Muscle layer of colon (tissue), 2 donors: Measurements from ENCODE around the gene CTIF.

ENCODE experiments used
- H3K27ac ChIP-seq: one replicate; pipeline ENCODE4 v1.7.0; 2013; ENCODE audit warnings: low read depth, mild to moderate bottlenecking, low read length, moderate library complexity
- H3K27me3 ChIP-seq, 2 donors: one replicate each; pipeline ENCODE4 v1.7.0; 2013; ENCODE audit warnings: low read length in 2 of 2, mild to moderate bottlenecking in 2 of 2; ENCODE audit not compliant: insufficient read depth in 2 of 2, control insufficient read depth in 1 of 2
- H3K36me3 ChIP-seq: one replicate; pipeline ENCODE4 v1.7.0; 2013; ENCODE audit warnings: mild to moderate bottlenecking, low read length; ENCODE audit not compliant: insufficient read depth
- H3K4me1 ChIP-seq: one replicate; pipeline ENCODE4 v1.7.0; 2013; ENCODE audit warnings: mild to moderate bottlenecking, low read length; ENCODE audit not compliant: insufficient read depth
- H3K4me3 ChIP-seq, 2 donors: one replicate each; pipeline ENCODE4 v1.7.0; 2013; ENCODE audit warnings: low read length in 2 of 2, low read depth in 1 of 2, mild to moderate bottlenecking in 1 of 2, moderate library complexity in 1 of 2
- H3K9ac ChIP-seq: one replicate; pipeline ENCODE4 v1.7.0; 2013; ENCODE audit warnings: low read length
- H3K9me3 ChIP-seq: one replicate; pipeline ENCODE4 v1.7.0; 2013; ENCODE audit warnings: mild to moderate bottlenecking, low read length
- donor health status: abdominal sarcoma.
- donor health status: Adenocarcinoma of cecum.

Gene CTIF

DNA sequence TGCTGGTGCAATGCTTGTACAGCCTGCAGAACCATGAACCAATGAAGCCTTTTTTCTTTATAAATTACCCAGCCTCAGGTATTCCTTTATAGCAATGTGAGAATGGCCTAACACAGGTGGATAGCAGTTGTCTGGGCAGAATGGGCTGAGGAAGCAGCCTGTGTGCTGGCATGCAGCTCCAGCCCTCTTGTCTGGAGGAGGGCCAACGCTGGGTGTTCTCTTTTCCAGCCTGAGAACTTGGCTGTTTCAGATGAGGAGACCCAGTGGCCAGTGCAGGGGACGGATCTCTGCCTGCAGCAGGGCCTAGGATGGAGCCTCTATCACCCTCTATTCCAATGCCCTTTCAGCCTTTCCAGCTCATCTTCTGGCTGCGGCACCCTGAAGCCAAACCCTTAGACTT lies 58.8 kb downstream of the CTIF start:
- Histone ChIP-seq H3K4me1 (peaks cover 14% of the 10 kb centered on the region), H3K4me3 (no peak overlapping the region), H3K27ac (no peak overlapping the region), H3K9ac (no peak overlapping the region), H3K9me3 (no peaks in the 10 kb centered on the region), H3K36me3 (no peaks in the 10 kb centered on the region), H3K27me3 (no peaks in the 10 kb centered on the region)

DNA sequence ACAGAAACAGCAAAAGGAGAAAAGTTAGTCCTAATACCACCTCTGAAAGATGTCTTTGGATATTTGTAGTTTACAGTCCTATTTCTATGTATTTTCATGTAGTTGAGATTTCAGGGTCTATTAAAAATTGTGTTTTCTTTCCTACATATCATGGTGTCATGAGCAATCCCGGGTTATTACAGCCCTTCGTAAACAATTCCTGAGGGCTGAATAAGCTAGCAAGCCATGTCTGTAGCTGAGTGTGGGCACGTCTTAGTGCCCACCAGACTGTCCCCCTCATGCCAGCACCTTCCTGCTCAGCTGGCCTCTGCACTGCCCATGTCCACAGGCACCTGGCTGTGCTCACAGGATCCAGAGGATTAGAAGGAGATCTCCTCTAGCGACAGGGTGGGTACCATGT lies 60.6 kb downstream of the CTIF start:
- no peak overlapping the region for H3K27ac ChIP-seq
- H3K27me3 ChIP-seq: no peaks in the 10 kb centered on the region
- H3K9ac ChIP-seq: no peak overlapping the region
- no peaks in the 10 kb centered on the region for H3K36me3 ChIP-seq
- H3K9me3 ChIP-seq: no peaks in the 10 kb centered on the region
- H3K4me3 ChIP-seq: no peak overlapping the region
- H3K4me1 ChIP-seq: peaks cover 7% of the 10 kb centered on the region

DNA sequence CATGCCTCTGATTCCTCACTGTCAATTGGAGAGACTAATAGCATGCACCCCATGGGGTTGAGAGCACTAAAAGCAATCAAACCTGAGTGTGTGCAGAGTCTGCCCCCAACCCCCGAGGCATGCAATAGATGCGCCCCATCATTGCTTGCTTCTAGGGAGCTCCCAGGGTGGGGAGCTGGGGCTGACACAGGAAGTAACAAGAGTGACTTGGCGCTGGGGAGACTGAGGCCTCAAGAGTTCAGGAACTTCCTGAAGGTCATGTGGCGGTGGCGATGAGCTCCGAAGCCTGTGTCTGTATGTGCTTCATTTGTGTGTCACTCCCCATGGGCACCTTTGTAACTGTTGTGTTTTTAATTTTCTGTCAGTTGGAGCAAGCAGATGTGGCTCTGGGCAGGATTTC lies 61.2 kb downstream of the CTIF start:
- H3K4me1 ChIP-seq: peaks cover under 1% of the 10 kb centered on the region
- H3K27me3 ChIP-seq: no peaks in the 10 kb centered on the region
- no peak overlapping the region for H3K9ac ChIP-seq
- H3K27ac ChIP-seq: no peak overlapping the region
- no peak overlapping the region for H3K4me3 ChIP-seq
- no peaks in the 10 kb centered on the region for H3K36me3 ChIP-seq
- H3K9me3 ChIP-seq: no peaks in the 10 kb centered on the region

DNA sequence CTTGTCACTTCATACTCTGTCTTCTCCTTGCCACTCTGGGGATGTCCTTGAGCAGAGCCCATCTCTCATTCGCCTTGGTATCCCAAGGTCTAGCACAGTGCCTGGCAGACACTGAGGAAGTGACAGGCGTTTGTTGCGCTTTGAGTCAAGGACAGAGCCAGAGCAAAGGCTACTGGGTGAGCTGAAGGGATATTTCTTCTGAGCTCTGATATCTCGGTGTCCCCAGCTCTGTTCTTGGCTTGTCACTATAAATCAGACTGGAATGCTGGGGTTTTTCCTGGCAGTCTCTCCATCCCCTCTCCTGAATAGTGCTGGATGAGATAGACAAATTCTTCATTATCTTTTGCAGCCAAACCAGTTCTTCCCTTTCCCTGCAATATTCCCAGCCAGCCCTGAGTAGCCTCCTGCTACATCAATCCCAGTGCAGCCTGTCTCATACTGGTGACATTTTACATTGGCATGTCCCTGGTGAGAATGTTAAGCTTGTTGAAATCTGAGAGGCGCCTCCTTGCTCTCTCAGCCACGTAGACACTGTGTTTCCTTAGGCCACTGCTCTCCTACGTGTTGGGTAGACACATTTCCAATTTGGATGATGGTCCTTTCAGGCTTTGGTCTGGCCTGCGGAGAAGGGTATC lies 61.7 kb downstream of the CTIF start:
- Histone ChIP-seq H3K27me3 (no peaks in the 10 kb centered on the region), H3K9me3 (no peaks in the 10 kb centered on the region), H3K36me3 (no peaks in the 10 kb centered on the region), H3K4me3 (no peak overlapping the region), H3K9ac (no peak overlapping the region), H3K4me1 (no peaks in the 10 kb centered on the region), H3K27ac (no peak overlapping the region)

DNA sequence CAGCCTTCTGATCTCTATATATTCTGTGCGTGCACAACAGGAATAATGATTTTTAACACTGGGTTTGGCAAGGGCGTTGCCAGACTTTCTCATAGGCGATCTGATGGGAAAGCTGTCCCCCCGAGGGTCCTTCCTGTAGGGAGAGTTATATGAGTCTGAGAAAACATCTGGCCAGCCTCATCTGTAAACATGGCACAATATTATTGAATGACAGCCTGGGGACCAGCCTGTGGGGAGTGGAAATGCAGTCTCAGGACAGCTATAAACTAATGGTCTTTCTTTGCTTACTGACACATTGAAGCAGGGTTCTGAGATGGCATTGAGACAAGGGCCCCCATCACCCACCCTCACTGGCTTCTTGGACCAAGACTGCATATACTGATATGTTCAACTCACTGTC lies 62.5 kb downstream of the CTIF start:
- Histone ChIP-seq H3K36me3 (no peaks in the 10 kb centered on the region), H3K9me3 (no peaks in the 10 kb centered on the region), H3K4me1 (no peaks in the 10 kb centered on the region), H3K27me3 (no peaks in the 10 kb centered on the region), H3K27ac (no peak overlapping the region), H3K4me3 (no peak overlapping the region), H3K9ac (no peak overlapping the region)

DNA sequence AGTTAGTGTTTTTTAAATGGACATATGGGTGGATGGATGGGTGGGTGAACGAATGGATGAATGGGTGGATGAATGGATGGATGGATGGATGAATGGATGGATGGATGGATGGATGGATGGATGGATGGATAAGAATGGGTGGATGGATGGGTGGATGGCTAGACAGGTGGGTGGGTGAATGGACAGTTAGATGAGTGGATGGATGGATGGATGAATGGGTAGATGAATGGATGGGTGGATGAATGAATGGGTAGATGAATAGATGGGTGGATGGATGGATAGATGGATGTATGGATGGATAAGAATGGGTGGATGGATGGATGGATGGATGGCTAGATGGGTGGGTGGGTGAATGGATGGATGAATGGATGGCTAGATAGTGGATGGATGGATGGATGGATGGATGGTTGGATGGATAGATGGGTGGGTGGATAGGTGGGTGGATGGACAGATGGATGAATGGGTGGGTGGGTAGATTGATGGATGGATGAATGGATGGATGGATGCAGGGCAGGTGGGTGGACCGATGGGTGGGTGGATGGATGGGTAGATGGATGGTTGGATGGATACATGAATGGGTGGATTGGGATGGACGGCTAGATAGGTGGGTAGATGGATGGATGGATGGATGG lies 64.0 kb downstream of the CTIF start:
- no peaks in the 10 kb centered on the region for H3K27me3 ChIP-seq
- no peak overlapping the region for H3K9ac ChIP-seq
- H3K4me1 ChIP-seq: peaks cover 8% of the 10 kb centered on the region
- no peaks in the 10 kb centered on the region for H3K9me3 ChIP-seq
- no peaks in the 10 kb centered on the region for H3K36me3 ChIP-seq
- H3K4me3 ChIP-seq: no peak overlapping the region
- no peak overlapping the region for H3K27ac ChIP-seq

DNA sequence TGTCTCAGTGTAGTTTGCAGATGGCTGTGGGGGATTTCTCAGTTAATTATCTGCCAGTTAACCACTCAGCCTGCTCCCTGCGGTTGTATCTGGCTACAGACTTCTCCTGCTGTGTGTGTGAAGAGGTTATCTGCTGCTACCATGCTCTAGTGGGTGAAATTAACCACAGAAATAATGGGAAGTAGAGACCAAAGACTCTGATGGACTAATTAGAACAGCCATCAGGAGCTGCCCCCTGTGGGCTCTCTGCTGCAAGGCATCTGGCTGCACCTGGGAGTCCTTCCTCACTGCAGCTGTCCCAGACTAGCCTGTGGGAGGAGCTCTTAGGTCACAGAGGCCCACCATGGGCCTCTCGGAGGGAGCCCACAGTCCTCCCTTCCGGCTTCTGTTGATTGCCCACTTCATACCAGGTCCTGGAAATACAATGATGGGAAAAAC lies 66.6 kb downstream of the CTIF start:
- Histone ChIP-seq H3K9me3 (no peaks in the 10 kb centered on the region), H3K4me3 (no peak overlapping the region), H3K9ac (no peak overlapping the region), H3K27me3 (no peaks in the 10 kb centered on the region), H3K36me3 (no peaks in the 10 kb centered on the region), H3K27ac (no peak overlapping the region), H3K4me1 (peaks cover 8% of the 10 kb centered on the region)

DNA sequence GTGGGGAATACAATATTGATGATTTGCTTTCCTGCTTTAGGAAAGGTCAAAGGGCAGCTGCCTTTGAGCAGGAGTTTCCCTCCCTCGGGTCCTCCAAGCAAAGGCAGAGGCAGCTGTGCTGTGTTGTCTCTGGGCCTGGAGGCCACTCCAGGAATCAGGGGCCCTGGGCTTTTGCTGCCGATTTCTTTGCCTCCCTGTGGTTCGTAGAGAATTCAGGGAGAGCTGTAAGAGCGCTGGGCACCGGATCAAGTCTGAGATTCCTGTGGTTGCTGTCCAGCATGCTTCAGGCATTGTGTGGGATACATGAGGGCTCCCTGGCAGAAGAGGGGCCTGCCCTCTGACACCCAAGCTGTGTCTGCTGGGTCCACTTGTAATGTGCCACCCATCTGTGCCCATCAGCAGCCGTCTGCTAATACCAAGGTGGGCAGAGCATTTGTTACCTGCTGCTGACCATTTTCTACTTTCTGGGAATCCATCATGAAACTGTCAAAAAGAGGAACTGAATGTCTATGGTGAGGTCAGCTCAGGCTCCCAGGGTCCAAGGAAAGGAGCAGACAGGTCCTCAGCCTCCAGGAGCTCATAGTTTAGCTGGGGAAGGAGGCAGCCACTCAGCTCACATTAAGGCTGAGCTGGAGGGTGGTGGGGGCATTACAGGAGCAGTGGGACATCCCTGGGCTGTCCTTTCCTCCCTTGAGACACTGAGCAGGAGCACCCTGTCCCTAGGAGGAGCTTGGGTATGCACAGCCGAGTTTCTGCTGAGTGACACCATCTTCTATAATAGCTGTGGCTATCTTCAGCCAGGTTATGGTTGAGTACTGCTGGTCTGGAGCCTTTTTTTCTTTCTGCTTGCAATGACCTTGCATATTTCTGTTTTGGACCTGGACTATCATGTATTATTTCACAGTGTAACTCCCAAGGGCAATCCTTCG lies 68.5 kb downstream of the CTIF start:
- H3K36me3 ChIP-seq: no peaks in the 10 kb centered on the region
- no peak overlapping the region for H3K27ac ChIP-seq
- H3K9ac ChIP-seq: no peak overlapping the region

DNA sequence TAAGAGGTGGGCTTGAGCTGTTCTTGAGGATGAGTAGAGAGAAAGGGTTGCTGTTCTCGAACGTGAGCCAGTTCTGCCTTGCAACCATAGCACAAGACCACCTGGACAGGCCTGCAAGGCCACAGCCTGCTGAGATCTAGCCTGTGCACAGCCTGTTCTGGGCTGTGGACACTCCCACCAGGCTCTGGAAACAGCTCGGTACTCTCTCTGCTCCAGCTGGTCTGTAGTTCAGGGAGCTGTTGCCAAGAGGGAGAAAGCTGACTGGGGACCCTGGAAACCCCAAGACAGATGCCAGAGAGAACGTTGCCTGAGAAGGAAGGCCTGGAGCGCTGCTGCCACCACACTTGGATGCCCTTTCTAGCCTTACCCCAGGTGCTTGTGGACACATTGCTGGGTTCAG lies 69.8 kb downstream of the CTIF start:
- H3K4me3 ChIP-seq: no peak overlapping the region
- H3K9ac ChIP-seq: no peak overlapping the region
- no peaks in the 10 kb centered on the region for H3K27me3 ChIP-seq
- no peaks in the 10 kb centered on the region for H3K36me3 ChIP-seq
- H3K9me3 ChIP-seq: no peaks in the 10 kb centered on the region
- peaks cover 16% of the 10 kb centered on the region for H3K4me1 ChIP-seq
- H3K27ac ChIP-seq: no peak overlapping the region

More for the DNA sequence above, 68.5 kb downstream of the CTIF start:
- no peaks in the 10 kb centered on the region for H3K9me3 ChIP-seq
- H3K27me3 ChIP-seq: no peaks in the 10 kb centered on the region
- peaks cover 8% of the 10 kb centered on the region for H3K4me1 ChIP-seq
- no peak overlapping the region for H3K4me3 ChIP-seq

DNA sequence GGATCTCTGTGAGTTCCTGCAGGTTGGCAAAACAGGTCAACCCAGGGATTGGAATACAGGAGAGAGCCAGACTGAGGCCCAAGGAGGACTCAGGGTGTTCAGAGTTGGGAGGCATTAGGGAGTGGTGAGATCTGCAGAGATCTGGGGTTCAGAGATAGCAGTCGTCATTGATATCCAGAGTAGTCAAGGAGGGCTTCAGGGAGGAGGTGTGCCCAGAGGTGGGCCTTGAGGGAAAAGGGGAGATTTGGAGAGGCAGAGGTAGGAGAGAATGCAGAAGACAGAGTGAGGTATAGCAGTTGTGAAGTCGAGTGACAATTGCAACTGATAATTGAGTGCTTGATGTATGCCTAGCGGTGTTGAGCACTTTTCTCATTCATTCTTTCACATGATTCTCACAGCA lies 70.3 kb downstream of the CTIF start:
- Histone ChIP-seq H3K36me3 (no peaks in the 10 kb centered on the region), H3K4me1 (peaks cover 21% of the 10 kb centered on the region), H3K4me3 (no peak overlapping the region)

More for the DNA sequence above, 70.3 kb downstream of the CTIF start:
- no peaks in the 10 kb centered on the region for H3K27me3 ChIP-seq
- no peak overlapping the region for H3K9ac ChIP-seq
- H3K27ac ChIP-seq: no peak overlapping the region
- H3K9me3 ChIP-seq: no peaks in the 10 kb centered on the region
